ENCODE data around the gene CORO2A. TPM values are rescaled to one million over a fixed set of nuclear protein-coding genes. Genes with fewer than 3 reads are reported as not detected.
"Not testable (repeated sequence)": the region's sequence is repeated elsewhere in the genome, so short reads cannot be mapped to it uniquely, and the experiment has no call there.

Gene CORO2A
- total and polyA plus RNA-seq, 5 experiments from 2014 or later = 5.2 to 11.7 (median 10.0) TPM

- H3K4me3 Mint-ChIP-seq = no peak overlapping the region
- H3K9me3 Mint-ChIP-seq = no peaks in the 10 kb centered on the region
- POLR2A ChIA-PET = no interaction called here
- DNase-seq (no peak), ATAC-seq (no peak)
- no peaks in the 10 kb centered on the region for H3K27me3 Mint-ChIP-seq
- H3K4me1 Mint-ChIP-seq = peaks cover 5 to 15% (median 10%) of the 10 kb centered on the region in 4 donors
- H3K27ac Mint-ChIP-seq = peak overlapping the region in 4 of 10 donors; percentile 1 to 65 (median 60)
- peaks cover 0 to 33% (median 8%) of the 10 kb centered on the region in 3 donors for H3K36me3 Mint-ChIP-seq
These were observed 49.4 kb downstream of the CORO2A start for GRCh38 chr9:98142925-98143481.

GRCh38 chr9:98142182-98142907 lies 50.1 kb downstream of the CORO2A start:
- Mint-ChIP-seq H3K27me3 (no peaks in the 10 kb centered on the region), H3K4me3 (no peak overlapping the region), H3K36me3 (peaks cover 0 to 32% (median 8%) of the 10 kb centered on the region in 3 donors), H3K9me3 (no peaks in the 10 kb centered on the region), H3K27ac (peak overlapping the region in 5 of 10 donors; percentile 8 to 40 (median 35)), H3K4me1 (peaks cover 5 to 15% (median 10%) of the 10 kb centered on the region in 4 donors)
- no peak for ATAC-seq
- POLR2A ChIA-PET = interaction anchor here (0.8 kb wide), 1 partner anchor 24 kb away, joined by 3 read pairs; no protein-coding TSS in a partner anchor
- DNase-seq = no peak

GRCh38 chr9:98140503-98140902 lies 51.9 kb downstream of the CORO2A start:
- H3K4me3 Mint-ChIP-seq = no peak overlapping the region
- POLR2A ChIA-PET = no interaction called here

GRCh38 chr9:98136489-98136888 lies 55.9 kb downstream of the CORO2A start:
- peak overlapping the region in 3 of 10 donors; percentile 12 to 63 (median 61) for H3K27ac Mint-ChIP-seq
- ATAC-seq = no peak
- H3K9me3 Mint-ChIP-seq = no peaks in the 10 kb centered on the region
- peaks cover 0 to 45% (median 13%) of the 10 kb centered on the region in 3 donors for H3K36me3 Mint-ChIP-seq
- no peaks in the 10 kb centered on the region for H3K27me3 Mint-ChIP-seq
- no peak for DNase-seq
- peaks cover 2 to 6% (median 4%) of the 10 kb centered on the region in 4 donors for H3K4me1 Mint-ChIP-seq
- H3K4me3 Mint-ChIP-seq = no peak overlapping the region
- POLR2A ChIA-PET = no interaction called here

More at GRCh38 chr9:98140503-98140902, 51.9 kb downstream of the CORO2A start:
- ATAC-seq = no peak
- Mint-ChIP-seq H3K4me1 (peaks cover 2 to 15% (median 8%) of the 10 kb centered on the region in 4 donors), H3K9me3 (no peaks in the 10 kb centered on the region), H3K27me3 (no peaks in the 10 kb centered on the region), H3K36me3 (peaks cover 0 to 36% (median 5%) of the 10 kb centered on the region in 3 donors), H3K27ac (peak overlapping the region in 3 of 10 donors; percentile 10 to 48 (median 24))
- DNase-seq = no peak

GRCh38 chr9:98135938-98136337 lies 56.5 kb downstream of the CORO2A start:
- Mint-ChIP-seq H3K4me3 (no peak overlapping the region), H3K27me3 (no peaks in the 10 kb centered on the region), H3K27ac (peak overlapping the region in 1 of 10 donors; percentile 10), H3K9me3 (no peaks in the 10 kb centered on the region), H3K36me3 (peaks cover 0 to 48% (median 13%) of the 10 kb centered on the region in 3 donors), H3K4me1 (peaks cover 2 to 6% (median 4%) of the 10 kb centered on the region in 4 donors)
- POLR2A ChIA-PET = no interaction called here
- DNase-seq = no peak
- ATAC-seq = no peak

GRCh38 chr9:98135558-98135934 lies 56.9 kb downstream of the CORO2A start:
- no peak for ATAC-seq
- DNase-seq = no peak
- H3K9me3 Mint-ChIP-seq = no peaks in the 10 kb centered on the region
- peak overlapping the region in 4 of 10 donors; percentile 10 to 71 (median 50) for H3K27ac Mint-ChIP-seq
- H3K27me3 Mint-ChIP-seq = no peaks in the 10 kb centered on the region
- POLR2A ChIA-PET = no interaction called here
- H3K4me3 Mint-ChIP-seq = no peak overlapping the region
- H3K4me1 Mint-ChIP-seq = peaks cover 2 to 6% (median 3%) of the 10 kb centered on the region in 4 donors
- H3K36me3 Mint-ChIP-seq = peaks cover 0 to 48% (median 13%) of the 10 kb centered on the region in 3 donors

GRCh38 chr9:98134702-98135557 lies 57.5 kb downstream of the CORO2A start:
- Mint-ChIP-seq H3K9me3 (no peaks in the 10 kb centered on the region), H3K36me3 (peaks cover 0 to 51% (median 11%) of the 10 kb centered on the region in 3 donors), H3K27ac (peak overlapping the region in 3 of 10 donors; percentile 18 to 68 (median 60)), H3K27me3 (no peaks in the 10 kb centered on the region), H3K4me1 (peaks cover 2 to 6% (median 2%) of the 10 kb centered on the region in 4 donors), H3K4me3 (no peak overlapping the region)
- POLR2A ChIA-PET = no interaction called here
- ATAC-seq (no peak), DNase-seq (no peak)

- peak overlapping the region in 5 of 10 donors; percentile 25 to 76 (median 67) for H3K27ac Mint-ChIP-seq
- POLR2A ChIA-PET = interaction anchor here (1.6 kb wide), 1 partner anchor 10 kb away, joined by 5 read pairs; no protein-coding TSS in a partner anchor
These were observed 59.4 kb downstream of the CORO2A start for GRCh38 chr9:98132806-98133631.

GRCh38 chr9:98132158-98132557 lies 60.3 kb downstream of the CORO2A start:
- peak overlapping the region in 4 of 10 donors; percentile 31 to 68 (median 59) for H3K27ac Mint-ChIP-seq
- no peaks in the 10 kb centered on the region for H3K27me3 Mint-ChIP-seq
- no peak overlapping the region for H3K4me3 Mint-ChIP-seq
- peaks cover 2 to 17% (median 4%) of the 10 kb centered on the region in 4 donors for H3K4me1 Mint-ChIP-seq
- ATAC-seq = no peak
- no peak for DNase-seq
- H3K36me3 Mint-ChIP-seq = peaks cover 0 to 60% (median 14%) of the 10 kb centered on the region in 3 donors
- POLR2A ChIA-PET = interaction anchor here (1.6 kb wide), 1 partner anchor 9 kb away, joined by 5 read pairs; no protein-coding TSS in a partner anchor
- H3K9me3 Mint-ChIP-seq = no peaks in the 10 kb centered on the region

More at GRCh38 chr9:98132806-98133631, 59.4 kb downstream of the CORO2A start:
- Mint-ChIP-seq H3K4me3 (no peak overlapping the region), H3K27me3 (no peaks in the 10 kb centered on the region), H3K9me3 (no peaks in the 10 kb centered on the region), H3K4me1 (peaks cover 2 to 17% (median 4%) of the 10 kb centered on the region in 4 donors), H3K36me3 (peaks cover 0 to 61% (median 14%) of the 10 kb centered on the region in 3 donors)
- DNase-seq = no peak
- ATAC-seq = no peak

- peaks cover 0 to 62% (median 14%) of the 10 kb centered on the region in 3 donors for H3K36me3 Mint-ChIP-seq
- ATAC-seq (no peak), DNase-seq (no peak)
- H3K27me3 Mint-ChIP-seq = no peaks in the 10 kb centered on the region
- POLR2A ChIA-PET = interaction anchor here (0.6 to 1.3 kb wide), 2 partner anchors 10 to 60 kb away, joined by 3 to 4 read pairs; no protein-coding TSS in a partner anchor
- no peaks in the 10 kb centered on the region for H3K9me3 Mint-ChIP-seq
- no peak overlapping the region for H3K4me3 Mint-ChIP-seq
- H3K4me1 Mint-ChIP-seq = peaks cover 2 to 17% (median 4%) of the 10 kb centered on the region in 4 donors
- H3K27ac Mint-ChIP-seq = peak overlapping the region in 4 of 10 donors; percentile 13 to 88 (median 68)
These were observed 61.7 kb downstream of the CORO2A start for GRCh38 chr9:98130576-98131228.

- not testable (repeated sequence) for ATAC-seq, H3K27me3 Mint-ChIP-seq, H3K4me3 Mint-ChIP-seq, H3K9me3 Mint-ChIP-seq, DNase-seq
- Mint-ChIP-seq H3K27ac (peak overlapping the region in 5 of 10 donors; percentile 19 to 88 (median 57)), H3K36me3 (peaks cover 0 to 59% (median 14%) of the 10 kb centered on the region in 3 donors), H3K4me1 (peaks cover 2 to 20% (median 4%) of the 10 kb centered on the region in 4 donors)
- POLR2A ChIA-PET = interaction anchor here (1.3 kb wide), 1 partner anchor 9 kb away, joined by 4 read pairs; no protein-coding TSS in a partner anchor
These were observed 62.4 kb downstream of the CORO2A start for GRCh38 chr9:98130060-98130459.

Measured in naive thymus-derived CD8-positive, alpha-beta T cell (primary cell).